Transverse colon (tissue), 4 donors: ENCODE measurements around the gene MGMT.

Experiments used
- EP300 ChIP-seq: sonication (generic); formaldehyde crosslinking; IDR thresholded peaks from one replicate; pipeline ENCODE4 v1.6.1; 2017; ENCODE audit warnings: antibody characterized with exemption, low read depth
- POLR2A ChIP-seq: fragments of 450-650 bp; IDR thresholded peaks from one replicate; pipeline ENCODE4 v1.6.1; 2016; ENCODE audit warnings: antibody characterized with exemption, mild to moderate bottlenecking, moderate library complexity
- POLR2AphosphoS5 ChIP-seq, 3 donors: sonication (generic); formaldehyde crosslinking; IDR thresholded peaks; one replicate each; pipeline ENCODE4 v1.6.1; 2016; ENCODE audit warnings: antibody characterized with exemption in 3 of 3
- TF ChIP-seq, protein P1 (sequence below), 5 experiments: fragments of 200-600 bp in 3 of 5; fragments of 450-650 bp in 2 of 5; sonication (generic) in 3 of 5; IDR thresholded peaks; 1 replicate in 2 of 5; 2 replicates in 3 of 5; pipeline ENCODE4 v1.5.1; 2016 to 2017; ENCODE audit warnings: antibody characterized with exemption in 5 of 5, inconsistent platforms in 3 of 5, mild to moderate bottlenecking in 2 of 5, moderate library complexity in 1 of 5

GRCh38 chr10:129656642-129657041, 189.6 kb downstream of the MGMT start:
- TF ChIP-seq, protein P1, sequence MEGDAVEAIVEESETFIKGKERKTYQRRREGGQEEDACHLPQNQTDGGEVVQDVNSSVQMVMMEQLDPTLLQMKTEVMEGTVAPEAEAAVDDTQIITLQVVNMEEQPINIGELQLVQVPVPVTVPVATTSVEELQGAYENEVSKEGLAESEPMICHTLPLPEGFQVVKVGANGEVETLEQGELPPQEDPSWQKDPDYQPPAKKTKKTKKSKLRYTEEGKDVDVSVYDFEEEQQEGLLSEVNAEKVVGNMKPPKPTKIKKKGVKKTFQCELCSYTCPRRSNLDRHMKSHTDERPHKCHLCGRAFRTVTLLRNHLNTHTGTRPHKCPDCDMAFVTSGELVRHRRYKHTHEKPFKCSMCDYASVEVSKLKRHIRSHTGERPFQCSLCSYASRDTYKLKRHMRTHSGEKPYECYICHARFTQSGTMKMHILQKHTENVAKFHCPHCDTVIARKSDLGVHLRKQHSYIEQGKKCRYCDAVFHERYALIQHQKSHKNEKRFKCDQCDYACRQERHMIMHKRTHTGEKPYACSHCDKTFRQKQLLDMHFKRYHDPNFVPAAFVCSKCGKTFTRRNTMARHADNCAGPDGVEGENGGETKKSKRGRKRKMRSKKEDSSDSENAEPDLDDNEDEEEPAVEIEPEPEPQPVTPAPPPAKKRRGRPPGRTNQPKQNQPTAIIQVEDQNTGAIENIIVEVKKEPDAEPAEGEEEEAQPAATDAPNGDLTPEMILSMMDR (IDR thresholded peaks at IDR 0.05): no peak
- TF ChIP-seq POLR2A: no peak
- TF ChIP-seq POLR2AphosphoS5 (IDR thresholded peaks at IDR 0.05): no peak
- no peak for TF ChIP-seq EP300
